ENCODE measurements around the gene UIMC1.

Gene UIMC1

GRCh38 chr5:176901260-176902101 lies 105.1 kb downstream of the UIMC1 start:
- DNase-seq, result no peak

GRCh38 chr5:176900780-176901204 lies 105.8 kb downstream of the UIMC1 start:
- DNase-seq, result no peak

GRCh38 chr5:176899946-176900779 lies 106.4 kb downstream of the UIMC1 start:
- no peak for DNase-seq

- DNase-seq, result no peak
Measured at GRCh38 chr5:176899296-176899891, 107.2 kb downstream of the UIMC1 start, which contains the start of gene HK3. HK3 (minus strand) TSS chr5:176899346; CDS start chr5:176896159, 3,187 bp downstream.

- DNase-seq, result no peak
Measured at GRCh38 chr5:176897263-176897662, 109.3 kb downstream of the UIMC1 start.

- DNase-seq, result no peak
Measured at GRCh38 chr5:176895831-176896230, 110.7 kb downstream of the UIMC1 start.

- no peak for DNase-seq
Measured at GRCh38 chr5:176894298-176894697, 112.3 kb downstream of the UIMC1 start.

- DNase-seq, result no peak
Measured at GRCh38 chr5:176892663-176893062, 113.9 kb downstream of the UIMC1 start.

GRCh38 chr5:176891331-176891958 lies 115.1 kb downstream of the UIMC1 start:
- no peak for DNase-seq

- DNase-seq, result no peak
Measured at GRCh38 chr5:176890455-176891330, 115.9 kb downstream of the UIMC1 start.

- no peak for DNase-seq
Measured at GRCh38 chr5:176889321-176890280, 117.0 kb downstream of the UIMC1 start.

GRCh38 chr5:176888865-176889165 lies 117.8 kb downstream of the UIMC1 start:
- no peak for DNase-seq

- no peak for DNase-seq
Measured at GRCh38 chr5:176888016-176888864, 118.3 kb downstream of the UIMC1 start.

GRCh38 chr5:176887252-176887849 lies 119.2 kb downstream of the UIMC1 start:
- no peak for DNase-seq

- no peak for DNase-seq
Measured at GRCh38 chr5:176886336-176887251, 120.0 kb downstream of the UIMC1 start.

- no peak for DNase-seq
Measured at GRCh38 chr5:176884571-176884890, 122.0 kb downstream of the UIMC1 start.

- DNase-seq, result no peak
Measured at GRCh38 chr5:176883700-176884570, 122.6 kb downstream of the UIMC1 start.

GRCh38 chr5:176882567-176882903 lies 124.0 kb downstream of the UIMC1 start:
- no peak for DNase-seq

All from stimulated activated CD4-positive, alpha-beta T cell treated with anti-CD3 and anti-CD28 coated beads, Interleukin-12 subunit alpha, Interleukin-12 subunit beta, amount 100 ng/mL, for 4 hours (primary cell).